Ecto neural progenitor cell (in vitro differentiated cells): Measurements from ENCODE around the gene MED27.

ENCODE experiments used
- DNase-seq: peaks from one replicate; pipeline ENCODE4 v3.0.0-alpha.2; 2018; ENCODE audit warnings: low spot score

MED27 gene

DNA sequence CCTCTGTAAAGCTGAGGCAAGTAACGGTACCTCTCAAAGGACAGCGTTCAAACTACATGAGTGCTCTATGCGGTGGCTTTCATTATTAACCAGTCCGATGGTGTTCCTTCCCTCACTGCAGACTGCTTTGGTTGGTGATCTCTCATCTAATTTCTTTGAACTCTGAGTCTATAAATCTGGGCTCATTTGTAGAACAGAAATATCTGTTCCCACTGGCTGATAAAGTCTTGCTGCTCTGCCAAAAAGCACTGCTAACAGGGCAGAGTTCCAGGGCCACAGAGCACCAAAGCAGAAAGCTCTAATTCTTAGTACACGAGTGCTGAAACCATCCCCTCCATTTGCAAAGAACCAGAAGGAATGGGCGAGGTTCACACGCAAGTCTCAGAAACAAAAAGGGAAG is 81.9 kb downstream of the MED27 start:
- DNase-seq, result no peak

DNA sequence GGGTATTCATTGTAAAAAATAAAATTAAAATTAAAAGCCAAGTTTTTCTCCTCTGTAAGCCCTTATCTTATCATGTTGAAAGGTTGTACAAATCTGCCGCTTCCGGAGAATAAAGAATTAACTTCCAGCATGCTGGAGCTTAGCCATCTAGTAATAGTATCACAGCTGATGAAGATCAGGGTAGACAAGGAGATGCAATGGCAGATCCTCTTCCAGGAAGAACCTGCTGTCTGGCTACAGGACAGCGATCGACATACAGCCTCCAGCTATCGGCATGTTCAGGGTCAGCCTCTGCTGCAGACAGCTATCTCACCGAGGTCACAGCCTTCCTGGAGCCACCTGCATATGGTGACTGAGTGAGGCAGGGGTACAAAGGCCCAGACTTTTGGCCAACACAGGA is 82.6 kb downstream of the MED27 start:
- DNase-seq, result no peak

DNA sequence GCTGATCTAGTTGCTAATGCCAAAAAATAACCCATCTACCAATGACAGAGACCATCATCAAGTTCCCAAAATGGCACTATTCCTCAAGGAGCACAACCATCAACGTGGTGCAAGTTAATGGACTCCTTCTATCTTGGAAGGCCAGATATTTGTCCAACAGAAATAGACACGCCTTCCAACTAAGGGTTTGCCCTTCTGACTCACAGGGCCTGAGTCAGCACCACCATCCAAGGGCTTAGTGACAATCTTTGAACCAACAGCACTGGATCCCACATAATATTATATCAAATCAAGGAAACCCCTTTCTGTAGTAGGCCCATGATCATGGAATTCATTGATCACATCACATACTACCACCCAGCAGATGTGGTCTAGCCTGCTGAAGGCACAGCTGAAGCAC is 84.3 kb downstream of the MED27 start:
- DNase-seq, result no peak

DNA sequence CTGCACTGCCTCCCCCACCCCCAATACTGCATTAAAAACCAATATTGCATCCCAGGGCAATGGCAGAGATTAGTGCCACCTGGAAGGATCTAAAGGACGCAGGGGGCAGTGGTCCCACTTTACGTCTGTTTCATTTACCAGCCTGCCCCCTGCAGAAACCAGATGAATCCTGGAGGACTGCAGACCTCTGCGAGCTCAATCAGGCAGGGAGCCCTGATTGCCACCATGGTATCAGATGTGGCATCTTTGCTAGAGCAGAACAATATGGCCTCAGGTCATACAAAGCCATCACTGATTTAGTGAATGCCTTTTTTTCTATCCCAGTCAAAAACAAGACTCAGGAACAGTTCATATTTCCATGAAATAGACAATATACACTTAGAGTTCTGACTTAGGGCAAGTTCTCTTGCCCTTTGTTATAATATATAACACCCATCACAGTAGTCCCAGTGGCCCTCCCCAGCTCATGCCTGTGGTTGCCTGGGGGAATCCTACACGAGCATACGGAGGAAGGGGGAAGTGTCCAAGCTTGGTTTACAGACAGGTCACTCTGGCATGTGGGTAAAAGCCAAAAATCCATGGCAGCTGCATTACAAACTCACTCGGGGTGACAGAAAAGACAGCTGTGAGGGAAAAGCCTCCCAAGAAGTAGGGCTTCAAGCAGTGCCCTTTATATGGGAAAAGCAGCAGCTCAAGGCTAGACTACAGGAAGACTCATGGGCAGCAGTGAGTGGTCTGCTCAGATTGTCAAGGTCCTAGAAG is 85.1 kb downstream of the MED27 start:
- no peak for DNase-seq

DNA sequence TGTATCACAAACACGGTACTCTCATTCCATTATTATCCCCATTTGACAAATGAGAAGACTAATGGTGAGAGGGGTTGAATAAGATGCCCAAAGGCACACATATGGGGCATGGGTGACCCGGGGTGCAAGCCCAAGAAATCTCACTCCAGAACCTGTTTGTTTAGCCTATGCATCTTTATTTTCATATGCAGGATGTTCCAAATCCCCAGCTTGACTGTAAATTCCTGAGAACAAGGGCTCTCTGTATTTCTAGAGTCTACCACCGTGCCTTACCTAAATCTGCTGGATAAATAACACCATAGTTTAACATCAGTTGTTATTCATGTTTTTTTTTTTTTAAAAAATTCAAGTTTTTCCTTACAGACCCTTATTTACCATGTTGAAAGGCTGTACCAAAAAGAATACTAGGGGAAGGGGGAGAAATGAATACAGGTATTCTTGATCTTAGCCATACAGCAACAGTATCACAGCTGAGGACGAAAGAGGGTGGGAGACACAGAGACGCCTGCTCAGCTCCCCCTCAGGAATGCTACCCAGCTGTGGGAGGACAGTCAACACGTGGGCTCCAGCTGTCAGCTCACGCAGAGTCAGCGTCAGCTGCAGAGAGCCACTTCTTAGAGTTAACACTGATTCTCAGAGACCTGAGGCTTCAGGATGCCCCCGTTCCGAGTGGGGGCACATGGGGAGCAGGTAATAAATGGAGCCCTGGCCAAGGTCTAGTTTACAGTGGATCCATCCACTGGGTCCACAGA is 86.6 kb downstream of the MED27 start:
- no peak for DNase-seq

DNA sequence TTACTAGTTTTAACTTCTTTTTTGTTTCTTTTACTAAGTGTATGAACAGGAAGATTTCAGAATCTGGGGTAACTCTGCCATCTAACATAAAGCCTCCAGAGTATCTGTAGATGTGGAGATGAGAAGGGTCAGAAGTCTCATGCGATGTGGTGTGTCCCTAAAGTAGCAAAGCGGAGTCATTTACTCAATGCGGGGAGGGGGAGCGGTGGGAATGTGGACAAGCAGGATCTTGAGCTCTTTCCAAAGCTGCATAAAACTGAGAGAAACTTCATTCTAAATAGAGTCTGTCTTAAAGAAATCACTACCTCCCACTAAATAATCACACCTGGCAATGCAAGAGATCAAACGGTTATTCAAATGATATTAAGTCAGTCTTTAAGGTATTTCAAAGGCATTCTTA is 92.4 kb downstream of the MED27 start:
- DNase-seq, result no peak

DNA sequence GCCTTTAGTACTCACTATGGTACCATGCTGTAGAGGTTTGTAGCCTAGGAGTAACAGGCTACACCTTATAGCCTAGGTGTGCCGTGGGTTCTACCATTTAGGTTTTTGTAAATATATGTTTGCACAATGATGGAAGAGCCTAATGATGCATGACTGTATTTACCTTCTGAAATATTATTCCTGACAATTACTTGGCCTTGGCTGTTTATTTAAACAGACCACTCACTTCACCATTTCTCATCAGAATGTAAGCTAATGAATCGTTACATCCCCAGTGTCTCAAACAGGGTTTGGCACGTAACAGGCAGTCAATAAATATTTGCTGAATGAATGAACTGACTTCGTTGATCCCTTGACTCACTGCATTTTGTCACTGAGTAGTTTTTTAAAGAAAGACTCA is 93.1 kb downstream of the MED27 start:
- DNase-seq, result no peak

DNA sequence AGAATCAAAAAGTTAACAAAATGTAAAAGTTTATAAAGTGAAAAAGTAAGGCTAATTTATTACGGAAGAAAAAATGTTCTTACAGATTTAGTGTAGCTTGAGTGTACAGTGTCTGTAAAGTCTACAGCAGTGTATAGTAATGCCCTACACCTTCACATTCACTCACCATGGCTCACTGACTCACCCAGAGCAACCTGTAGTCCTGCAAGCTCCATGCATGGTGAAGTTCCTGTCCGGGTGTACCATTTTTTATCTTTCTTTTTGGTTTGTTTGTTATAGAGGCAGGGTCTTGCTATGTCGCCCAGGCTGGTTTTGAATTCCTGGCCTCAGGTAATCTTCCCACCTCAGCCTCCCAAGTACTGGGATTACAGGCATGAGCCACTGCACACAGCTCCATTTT is 93.6 kb downstream of the MED27 start:
- DNase-seq, result no peak

DNA sequence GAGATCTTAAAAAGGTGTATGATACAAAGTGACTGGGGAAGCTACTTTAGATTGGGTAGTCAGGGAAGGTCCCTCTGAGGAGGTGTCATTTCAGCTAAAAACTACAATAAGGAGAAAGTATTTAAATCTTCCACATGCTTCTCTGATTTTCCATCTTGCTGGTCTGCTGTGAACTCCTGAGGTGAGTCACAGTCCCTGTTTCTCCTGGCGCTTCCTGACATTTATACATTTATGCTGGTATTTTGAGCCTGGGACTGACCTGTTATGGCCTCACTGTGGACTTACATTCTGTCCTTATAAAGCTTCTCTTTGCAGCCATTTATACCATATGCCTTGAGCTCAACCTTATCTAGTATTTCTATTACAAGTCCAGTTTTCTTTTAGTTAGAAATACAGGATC is 95.1 kb downstream of the MED27 start:
- no peak for DNase-seq

DNA sequence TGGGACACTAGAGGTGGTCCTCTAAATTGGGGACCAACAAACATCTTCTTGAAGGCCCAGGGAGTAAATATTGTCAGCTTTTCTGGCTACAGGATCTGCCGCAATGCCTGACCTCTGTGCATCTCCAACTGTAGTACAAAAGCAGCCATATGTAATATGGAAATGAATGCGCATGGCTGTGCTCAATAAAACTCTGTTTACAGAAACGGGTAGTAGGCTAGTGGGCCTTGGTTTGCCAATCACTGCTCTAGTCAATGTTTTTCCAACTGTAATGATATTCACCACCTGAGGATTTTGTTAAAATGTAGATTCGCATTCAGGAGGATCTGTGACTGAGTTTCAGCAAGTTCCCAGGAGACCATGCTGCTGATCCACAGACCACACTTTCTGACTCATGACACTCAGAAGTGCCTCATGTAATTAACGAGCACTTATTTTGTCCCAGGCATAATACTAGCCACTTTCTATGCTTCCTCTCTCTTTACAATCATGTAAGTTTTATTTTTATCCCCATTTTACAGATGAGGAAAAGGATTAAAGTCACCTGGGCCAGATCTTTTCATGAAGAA is 96.9 kb downstream of the MED27 start:
- DNase-seq, result no peak

DNA sequence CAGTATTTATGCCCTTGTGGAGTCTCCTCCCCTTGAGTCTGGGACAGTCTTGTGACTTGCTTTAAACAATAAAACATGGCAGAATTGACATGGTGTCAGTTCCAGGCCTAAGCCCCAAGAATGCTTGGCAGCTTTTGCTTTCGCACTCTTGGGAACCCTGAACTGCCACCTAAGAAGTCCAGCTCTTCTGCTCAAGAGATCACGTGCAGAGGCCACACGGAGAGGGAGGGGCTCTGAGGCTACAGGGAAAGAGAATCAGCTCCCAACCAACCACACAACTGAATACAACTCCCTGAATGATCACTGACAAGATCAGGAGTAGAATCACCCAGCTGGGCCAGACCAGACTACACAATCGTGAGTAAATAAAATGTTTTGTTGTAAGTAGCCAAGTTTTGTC is 97.6 kb downstream of the MED27 start:
- no peak for DNase-seq

DNA sequence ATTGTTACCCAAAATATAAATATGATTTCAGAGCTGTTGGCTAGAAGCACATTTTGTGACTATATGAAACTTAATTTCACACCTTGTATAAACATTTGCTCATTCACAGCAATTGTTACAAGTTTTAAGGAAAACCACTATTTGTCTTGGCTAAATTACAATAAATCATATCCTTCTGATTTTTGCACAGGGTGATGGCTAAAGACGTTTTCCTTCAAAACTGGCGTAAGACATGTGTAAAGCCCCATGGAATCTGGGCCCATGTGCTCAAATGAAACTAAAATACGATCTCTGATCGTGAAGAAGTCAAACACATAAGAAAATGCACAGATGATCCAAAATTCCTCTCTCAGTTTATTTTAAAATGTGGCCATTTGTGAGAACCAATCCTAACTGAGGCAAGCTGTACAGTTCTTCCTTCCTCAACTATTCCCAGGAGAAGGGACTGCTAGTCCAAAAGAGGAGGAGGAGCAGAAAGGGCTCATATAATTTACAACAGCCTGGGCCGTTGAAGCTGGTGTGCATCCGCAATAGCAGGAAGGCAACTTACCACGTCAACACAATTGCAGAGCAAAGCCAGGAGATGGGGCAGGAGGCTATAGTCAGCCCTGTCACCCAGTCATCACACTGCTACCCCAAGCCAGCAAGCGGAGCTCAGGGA is 98.4 kb downstream of the MED27 start:
- DNase-seq, result no peak

DNA sequence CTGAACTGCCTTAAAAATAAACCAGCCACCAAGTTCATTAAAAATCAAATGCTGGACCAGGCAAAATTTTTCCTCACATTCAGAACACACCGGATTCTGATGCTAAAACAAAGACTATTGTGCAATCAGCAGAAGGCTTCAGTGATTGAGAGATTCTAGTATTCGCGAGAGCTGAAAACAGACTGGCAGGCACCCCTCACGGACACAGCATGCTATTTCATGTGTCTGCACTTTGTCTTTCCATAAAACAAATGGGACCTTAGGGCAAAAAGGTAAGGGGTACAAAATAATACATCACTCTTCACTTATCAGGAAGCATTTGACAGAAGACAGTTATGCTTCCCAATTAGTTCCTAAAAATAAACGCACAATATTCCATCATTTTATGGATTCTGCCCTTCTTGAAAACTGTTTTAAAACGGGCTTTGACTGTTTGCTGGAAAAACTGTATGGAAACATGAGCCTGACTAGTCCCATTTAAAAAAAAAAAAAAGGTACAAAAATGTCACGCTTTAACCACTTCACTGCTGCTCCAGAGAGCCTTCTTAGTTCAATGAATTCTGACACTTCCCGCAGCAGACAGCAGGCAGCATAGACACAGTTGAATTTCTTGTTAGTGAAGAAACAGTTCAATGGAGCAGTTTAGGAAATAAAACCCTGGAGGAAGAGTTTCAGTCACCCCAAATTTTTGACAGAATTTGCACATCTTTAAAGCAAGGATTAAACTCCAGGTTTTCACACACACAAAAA is 99.2 kb downstream of the MED27 start:
- DNase-seq, result no peak

DNA sequence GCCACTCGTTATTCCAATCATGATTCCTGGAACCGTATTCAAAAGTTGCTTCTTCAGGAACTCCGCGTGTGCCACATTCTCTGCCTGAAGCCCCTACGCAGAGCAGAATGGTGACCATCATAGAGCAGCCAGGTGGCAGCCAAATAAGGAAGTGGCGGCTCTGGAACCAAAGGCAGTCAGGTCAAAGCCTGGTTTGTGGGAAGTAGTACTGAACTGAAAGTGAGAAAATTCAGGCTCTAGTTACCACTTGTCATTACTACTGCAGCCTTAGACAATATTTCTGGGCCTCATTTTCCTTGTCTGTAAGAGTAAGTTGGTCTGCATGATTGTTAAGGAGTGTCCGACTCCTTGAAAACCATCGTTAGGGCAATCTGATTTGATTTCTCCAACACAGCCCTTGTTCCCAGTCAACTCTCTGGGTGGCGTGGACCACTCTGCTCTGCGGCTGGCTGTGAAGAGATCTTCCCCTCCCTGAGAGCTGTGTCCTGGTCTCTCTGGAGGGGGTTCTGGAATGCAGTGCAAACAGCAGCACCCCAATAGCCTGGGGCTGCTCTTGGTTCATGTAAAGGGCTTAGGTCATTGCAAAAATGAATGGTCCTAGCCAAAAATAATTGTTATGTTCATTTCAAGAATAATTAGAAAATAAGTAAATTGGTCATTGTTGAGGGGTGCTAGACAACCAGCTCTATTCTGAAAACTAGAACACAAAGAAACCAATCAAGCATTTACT is 102.4 kb downstream of the MED27 start:
- DNase-seq, result no peak

DNA sequence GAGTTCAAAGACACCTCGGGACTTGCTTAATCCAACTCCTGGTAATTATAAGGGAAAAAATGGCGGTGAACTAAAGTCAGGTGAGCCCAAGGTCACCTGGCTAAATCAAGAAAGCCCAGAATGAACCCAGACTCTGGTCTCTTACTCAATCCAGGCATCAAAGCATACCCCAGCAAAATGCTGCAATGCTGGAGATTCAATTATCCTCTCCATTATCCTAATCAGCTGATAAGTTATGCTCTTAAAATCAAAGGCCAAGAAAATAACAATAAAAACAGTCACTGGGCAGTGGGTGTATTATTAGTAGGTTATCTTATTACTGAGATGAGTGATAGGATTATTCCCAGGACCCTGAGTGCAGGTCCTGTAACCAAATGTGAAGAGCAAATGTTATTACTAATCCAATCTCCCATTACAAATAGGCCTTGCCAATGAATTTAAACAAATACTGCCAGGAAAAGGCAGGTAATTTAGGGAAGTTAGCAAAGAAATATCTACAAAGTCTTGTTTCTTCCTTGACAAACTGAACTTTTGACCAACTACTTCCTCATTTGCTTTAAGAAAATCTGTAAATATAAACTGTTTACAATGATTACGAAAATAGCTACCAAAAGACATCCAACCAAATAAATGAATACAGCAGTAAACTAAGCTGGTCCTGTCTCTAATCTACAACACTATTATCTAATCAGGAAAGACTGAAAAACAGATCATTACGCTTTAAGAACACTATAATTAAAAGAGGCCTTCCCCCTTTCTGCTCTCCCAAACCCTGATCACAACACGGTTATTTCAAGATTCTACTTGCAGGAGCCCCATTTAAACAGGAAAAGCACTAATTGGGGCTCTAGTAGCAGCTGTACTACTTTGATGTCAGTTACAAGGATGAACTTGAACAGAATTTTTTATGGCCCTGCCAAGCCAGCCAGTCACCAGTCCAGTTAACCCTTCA is 103.2 kb downstream of the MED27 start:
- no peak for DNase-seq

DNA sequence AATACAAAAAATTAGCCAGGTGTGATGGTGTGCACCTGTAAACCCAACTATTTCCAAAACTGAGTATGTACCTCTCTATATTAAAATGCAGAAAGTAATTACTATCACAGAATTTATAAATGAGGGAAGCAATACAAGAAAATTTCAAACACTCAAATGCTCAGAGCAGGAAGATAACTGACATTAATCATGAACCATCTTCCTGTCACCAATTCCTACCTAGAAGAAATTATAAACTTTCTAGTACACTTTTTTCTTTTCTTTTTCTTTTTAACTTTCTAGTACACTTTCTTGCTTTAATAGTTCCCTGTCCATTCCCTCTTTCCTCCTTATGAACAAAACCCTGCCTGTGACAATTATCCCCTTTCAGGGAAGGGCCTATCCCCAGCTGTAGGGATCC is 106.8 kb downstream of the MED27 start:
- DNase-seq, result no peak

DNA sequence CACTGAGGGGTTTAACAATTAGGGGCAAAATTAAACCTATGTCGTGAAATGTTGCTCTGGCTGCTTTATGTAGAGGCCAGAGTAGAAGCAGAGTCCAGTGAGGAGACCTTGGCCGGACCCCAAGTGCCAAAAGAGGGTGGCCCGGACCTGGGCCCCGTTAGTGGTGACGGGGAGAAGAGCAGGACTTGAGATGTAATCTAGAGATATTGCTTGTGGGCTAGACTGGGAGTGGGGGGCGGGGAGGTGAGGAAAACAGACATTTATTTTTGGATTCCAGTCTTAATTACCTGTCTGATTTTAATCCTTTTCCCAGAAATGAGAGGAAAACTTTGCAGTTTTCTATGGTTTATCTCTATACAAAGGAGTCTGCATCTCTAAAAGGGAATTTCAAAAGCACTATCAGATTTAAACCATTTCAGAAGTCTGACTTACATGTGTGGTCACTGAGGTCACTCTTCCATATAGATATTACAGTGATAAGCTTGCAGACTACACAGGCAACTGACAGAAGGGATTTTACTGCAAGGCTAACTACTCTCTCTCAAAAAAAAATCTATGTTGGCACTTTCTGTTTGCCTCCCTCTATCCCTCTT is 108.1 kb downstream of the MED27 start:
- DNase-seq, result no peak

DNA sequence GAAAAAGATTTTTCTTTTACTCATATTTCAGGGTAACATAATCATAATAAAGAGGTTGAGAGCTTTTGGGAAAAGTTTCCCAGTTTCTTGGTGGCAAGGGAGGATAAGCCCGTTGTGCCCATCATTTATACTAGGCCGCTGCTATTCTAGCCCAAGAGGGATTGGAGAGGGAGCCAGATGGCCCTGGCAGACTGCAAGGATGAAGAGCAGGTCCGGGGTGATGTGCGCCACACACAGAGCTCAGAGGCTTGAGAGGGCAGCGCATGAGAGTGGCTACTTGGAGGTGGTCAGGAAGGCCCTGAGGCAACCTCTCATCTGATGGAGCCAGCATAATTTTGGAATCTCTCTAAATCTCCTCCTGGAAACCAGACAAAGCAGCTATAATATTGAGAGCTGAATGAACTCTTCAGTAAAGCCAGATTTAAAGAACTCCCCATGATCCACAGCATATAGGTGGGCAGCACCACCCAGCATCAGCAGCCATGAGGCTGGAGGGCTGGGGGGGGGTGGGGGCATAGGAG is 110.1 kb downstream of the MED27 start:
- DNase-seq, result no peak

DNA sequence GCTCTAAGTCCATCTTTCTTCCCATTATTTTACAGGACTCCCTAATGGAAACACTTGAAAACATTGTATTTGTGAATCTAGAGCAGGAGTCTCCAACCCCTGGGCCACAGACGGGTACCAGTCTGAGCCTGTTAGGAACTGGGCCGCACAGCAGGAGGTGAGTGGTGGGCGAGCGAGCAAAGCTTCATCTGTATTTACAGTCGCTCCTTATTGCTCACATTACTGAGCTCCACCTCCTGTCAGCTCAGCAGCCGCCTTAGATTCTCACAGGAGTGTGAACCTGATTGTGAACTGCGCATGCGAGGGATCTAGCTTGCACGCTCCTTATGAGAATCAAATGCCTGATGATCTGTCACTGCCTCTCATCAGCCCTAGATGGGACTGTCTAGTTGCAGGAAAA is 111.0 kb downstream of the MED27 start:
- no peak for DNase-seq

DNA sequence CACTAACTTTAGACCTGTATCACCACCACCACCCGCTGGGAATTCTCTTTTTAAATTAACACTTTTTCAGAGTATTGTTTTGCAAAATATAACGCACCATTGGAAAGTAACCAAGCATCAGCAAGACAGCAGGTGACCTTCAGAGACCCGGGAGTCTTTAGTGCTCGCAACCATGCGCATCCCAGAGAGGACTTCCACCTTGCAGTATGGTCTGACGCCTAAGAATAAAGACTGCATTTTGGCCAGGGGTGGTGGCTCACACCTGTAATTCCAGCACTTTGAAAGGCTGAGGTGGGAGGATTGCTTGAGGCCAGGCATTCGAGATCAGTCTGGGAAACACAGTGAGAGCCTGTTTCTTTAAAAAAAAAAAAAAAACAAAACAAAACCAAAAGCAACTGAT is 113.8 kb downstream of the MED27 start:
- DNase-seq, result no peak
